ENCODE measurements around the gene LRP1. TPM values are rescaled to one million over a fixed set of nuclear protein-coding genes. Genes with fewer than 3 reads are reported as not detected.

The LRP1 gene
- total RNA-seq, 2 donors from 2014 or later: 663 to 755 TPM

DNA sequence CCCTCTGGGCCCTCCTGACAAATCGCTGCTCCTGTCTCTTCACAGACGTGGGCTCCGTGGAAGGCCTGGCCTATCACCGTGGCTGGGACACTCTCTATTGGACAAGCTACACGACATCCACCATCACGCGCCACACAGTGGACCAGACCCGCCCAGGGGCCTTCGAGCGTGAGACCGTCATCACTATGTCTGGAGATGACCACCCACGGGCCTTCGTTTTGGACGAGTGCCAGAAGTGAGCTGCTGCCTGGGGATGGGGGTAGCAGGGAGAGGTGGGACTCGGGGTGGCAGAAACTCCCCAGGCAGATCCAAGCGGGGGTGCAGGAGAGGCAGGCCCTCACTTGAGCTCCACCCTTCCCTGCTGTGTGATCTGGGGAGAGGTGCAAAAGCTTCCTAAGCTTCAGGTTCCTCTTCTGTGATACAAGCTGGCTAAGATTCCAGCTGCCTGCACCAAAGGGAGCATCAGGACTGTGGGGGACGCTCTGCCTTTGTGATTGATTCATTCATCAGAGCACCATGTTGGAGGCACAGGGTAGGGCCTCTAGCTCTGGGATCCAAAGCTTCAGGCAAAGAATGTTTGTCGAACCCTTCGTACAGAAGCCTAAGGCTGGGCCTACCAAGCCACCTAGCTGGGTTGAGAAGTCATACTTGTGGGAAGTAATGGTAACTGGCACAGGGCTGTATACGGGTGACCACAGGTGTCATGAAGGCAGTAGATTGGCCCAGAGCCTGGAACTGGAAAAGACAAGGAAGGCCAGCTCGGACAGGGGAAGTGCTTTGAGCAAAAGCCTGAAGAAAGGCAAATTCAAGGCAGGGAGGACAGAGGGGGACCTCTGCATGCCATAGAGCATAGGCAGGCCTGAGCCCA lies 59.2 kb downstream of the LRP1 start:
- TF ChIP-seq, protein P1, sequence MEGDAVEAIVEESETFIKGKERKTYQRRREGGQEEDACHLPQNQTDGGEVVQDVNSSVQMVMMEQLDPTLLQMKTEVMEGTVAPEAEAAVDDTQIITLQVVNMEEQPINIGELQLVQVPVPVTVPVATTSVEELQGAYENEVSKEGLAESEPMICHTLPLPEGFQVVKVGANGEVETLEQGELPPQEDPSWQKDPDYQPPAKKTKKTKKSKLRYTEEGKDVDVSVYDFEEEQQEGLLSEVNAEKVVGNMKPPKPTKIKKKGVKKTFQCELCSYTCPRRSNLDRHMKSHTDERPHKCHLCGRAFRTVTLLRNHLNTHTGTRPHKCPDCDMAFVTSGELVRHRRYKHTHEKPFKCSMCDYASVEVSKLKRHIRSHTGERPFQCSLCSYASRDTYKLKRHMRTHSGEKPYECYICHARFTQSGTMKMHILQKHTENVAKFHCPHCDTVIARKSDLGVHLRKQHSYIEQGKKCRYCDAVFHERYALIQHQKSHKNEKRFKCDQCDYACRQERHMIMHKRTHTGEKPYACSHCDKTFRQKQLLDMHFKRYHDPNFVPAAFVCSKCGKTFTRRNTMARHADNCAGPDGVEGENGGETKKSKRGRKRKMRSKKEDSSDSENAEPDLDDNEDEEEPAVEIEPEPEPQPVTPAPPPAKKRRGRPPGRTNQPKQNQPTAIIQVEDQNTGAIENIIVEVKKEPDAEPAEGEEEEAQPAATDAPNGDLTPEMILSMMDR (IDR thresholded peaks at IDR 0.05): no peak
- DNase-seq (ENCODE audit: low spot score) (no peak), ATAC-seq (ENCODE audit: insufficient number of reproducible peaks, low FRiP score, low read depth) (no peak)
- no peak overlapping the region for H3K27ac ChIP-seq
- no peak overlapping the region for H3K4me3 ChIP-seq
- peaks cover 81% of the 10 kb centered on the region for H3K36me3 ChIP-seq
- no peaks in the 10 kb centered on the region for H3K9me3 ChIP-seq
- no peaks in the 10 kb centered on the region for H3K27me3 ChIP-seq (replicated peaks; ENCODE audit: insufficient read depth)
- peaks cover 0 to 4% of the 10 kb centered on the region in 2 donors for H3K4me1 ChIP-seq (ENCODE audit: control insufficient read depth in 1 of 2, low read depth in 2 of 2)

DNA sequence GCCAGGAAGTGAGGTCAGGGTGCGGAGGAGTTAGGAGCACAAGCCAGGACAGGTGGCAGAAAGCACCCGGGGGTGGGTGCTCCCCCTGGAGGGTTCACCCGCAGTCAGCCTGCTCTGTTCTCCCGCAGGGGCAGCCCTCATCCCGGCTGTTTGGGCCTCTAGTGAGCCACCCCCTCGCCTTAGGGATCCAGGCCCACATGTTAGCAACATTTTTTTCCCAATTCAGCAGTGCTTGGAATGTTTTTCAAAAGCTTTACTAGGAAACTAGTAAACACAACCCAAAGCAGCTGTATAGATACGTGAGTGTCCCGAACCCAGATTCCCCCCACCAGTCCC lies 59.8 kb downstream of the LRP1 start:
- no peak for DNase-seq (ENCODE audit: low spot score)
- peaks cover 87% of the 10 kb centered on the region for H3K36me3 ChIP-seq
- H3K9me3 ChIP-seq: no peaks in the 10 kb centered on the region
- H3K4me3 ChIP-seq: no peak overlapping the region
- H3K27ac ChIP-seq: no peak overlapping the region
- no peak for ATAC-seq (ENCODE audit: insufficient number of reproducible peaks, low FRiP score, low read depth)
- H3K27me3 ChIP-seq (replicated peaks; ENCODE audit: insufficient read depth): no peaks in the 10 kb centered on the region
- TF ChIP-seq, protein P1 (IDR thresholded peaks at IDR 0.05): no peak
- H3K4me1 ChIP-seq (ENCODE audit: control insufficient read depth in 1 of 2, low read depth in 2 of 2): peaks cover 0 to 4% of the 10 kb centered on the region in 2 donors

DNA sequence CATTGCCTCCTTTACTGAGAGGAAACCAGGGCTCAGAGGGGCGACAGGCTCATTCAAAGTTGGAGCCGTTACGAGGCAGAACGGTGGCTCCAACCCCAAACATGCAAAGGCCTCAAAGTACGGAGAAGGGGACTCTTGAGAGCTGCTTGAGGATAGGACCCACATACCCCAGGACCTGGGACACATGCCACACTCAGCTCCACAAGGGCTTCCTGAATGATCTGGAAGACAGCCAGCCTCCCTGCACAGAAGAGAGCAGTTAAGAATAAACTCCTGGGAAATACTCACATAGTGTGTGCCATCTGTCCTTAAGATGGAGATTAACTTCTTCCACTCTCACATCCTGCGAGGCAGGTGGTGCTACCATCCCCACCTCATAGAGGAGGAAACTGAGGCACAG lies 61.8 kb downstream of the LRP1 start:
- DNase-seq (ENCODE audit: low spot score) (no peak), ATAC-seq (ENCODE audit: insufficient number of reproducible peaks, low FRiP score, low read depth) (no peak)
- no peak overlapping the region for H3K4me3 ChIP-seq
- H3K9me3 ChIP-seq: no peaks in the 10 kb centered on the region
- TF ChIP-seq, protein P1 (IDR thresholded peaks at IDR 0.05): no peak
- peaks cover 87% of the 10 kb centered on the region for H3K36me3 ChIP-seq
- no peak overlapping the region for H3K27ac ChIP-seq
- H3K27me3 ChIP-seq (replicated peaks; ENCODE audit: insufficient read depth): no peaks in the 10 kb centered on the region
- peaks cover 0 to 4% of the 10 kb centered on the region in 2 donors for H3K4me1 ChIP-seq (ENCODE audit: control insufficient read depth in 1 of 2, low read depth in 2 of 2)

DNA sequence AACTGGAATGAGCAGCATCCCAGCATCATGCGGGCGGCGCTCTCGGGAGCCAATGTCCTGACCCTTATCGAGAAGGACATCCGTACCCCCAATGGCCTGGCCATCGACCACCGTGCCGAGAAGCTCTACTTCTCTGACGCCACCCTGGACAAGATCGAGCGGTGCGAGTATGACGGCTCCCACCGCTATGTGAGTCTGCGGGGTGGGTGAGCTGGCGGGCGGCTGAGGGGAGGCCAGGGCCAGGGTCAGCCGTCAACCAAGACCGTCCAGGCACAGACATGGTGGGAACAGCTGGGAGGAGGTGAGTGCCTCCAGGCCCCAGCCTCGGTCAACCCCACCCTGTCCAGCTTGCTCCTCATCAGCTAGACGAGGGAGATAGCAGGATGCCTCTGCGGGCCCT lies 62.5 kb downstream of the LRP1 start:
- H3K27me3 ChIP-seq (replicated peaks; ENCODE audit: insufficient read depth): no peaks in the 10 kb centered on the region

DNA sequence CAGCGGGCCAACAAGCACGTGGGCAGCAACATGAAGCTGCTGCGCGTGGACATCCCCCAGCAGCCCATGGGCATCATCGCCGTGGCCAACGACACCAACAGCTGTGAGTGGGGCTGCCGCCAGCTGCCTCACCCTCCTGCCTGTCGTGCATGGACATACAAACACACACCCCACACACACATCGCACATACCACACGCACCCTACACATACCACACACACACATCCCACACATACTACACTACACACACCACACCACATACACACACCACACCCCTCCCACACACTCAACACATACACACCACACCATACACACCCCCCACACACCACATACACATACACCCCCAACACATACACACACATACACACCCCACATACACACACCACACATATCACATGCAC lies 63.1 kb downstream of the LRP1 start:
- no peaks in the 10 kb centered on the region for H3K27me3 ChIP-seq (replicated peaks; ENCODE audit: insufficient read depth)
- DNase-seq (ENCODE audit: low spot score) (no peak), ATAC-seq (ENCODE audit: insufficient number of reproducible peaks, low FRiP score, low read depth) (no peak)
- peaks cover 88% of the 10 kb centered on the region for H3K36me3 ChIP-seq
- H3K4me1 ChIP-seq (ENCODE audit: control insufficient read depth in 1 of 2, low read depth in 2 of 2): peaks cover 0 to 4% of the 10 kb centered on the region in 2 donors
- no peak overlapping the region for H3K27ac ChIP-seq
- H3K4me3 ChIP-seq: no peak overlapping the region
- no peaks in the 10 kb centered on the region for H3K9me3 ChIP-seq
- TF ChIP-seq, protein P1 (IDR thresholded peaks at IDR 0.05): no peak

More for the DNA sequence above, 62.5 kb downstream of the LRP1 start:
- ATAC-seq (ENCODE audit: insufficient number of reproducible peaks, low FRiP score, low read depth) (no peak), DNase-seq (ENCODE audit: low spot score) (no peak)
- no peaks in the 10 kb centered on the region for H3K9me3 ChIP-seq
- peaks cover 88% of the 10 kb centered on the region for H3K36me3 ChIP-seq
- H3K27ac ChIP-seq: no peak overlapping the region
- H3K4me3 ChIP-seq: no peak overlapping the region
- H3K4me1 ChIP-seq (ENCODE audit: control insufficient read depth in 1 of 2, low read depth in 2 of 2): peaks cover 0 to 4% of the 10 kb centered on the region in 2 donors
- TF ChIP-seq, protein P1 (IDR thresholded peaks at IDR 0.05): no peak
